Loucy (cell line): ENCODE results near the gene GPR146.

Experiments used
- H2AFZ ChIP-seq: fragments of 200-600 bp; sonication (generic); 2 replicates; pipeline ENCODE4 v1.6.0; 2016; ENCODE audit warnings: antibody characterized with exemption, mild to moderate bottlenecking, low read length, moderate library complexity
- H3F3A ChIP-seq: fragments of 200-600 bp; 2 replicates; pipeline ENCODE4 v1.6.0; 2016; ENCODE audit warnings: antibody characterized with exemption, low read depth, mild to moderate bottlenecking
- H3K27me3 ChIP-seq: fragments of 200-600 bp; sonication (generic); 2 replicates; pipeline ENCODE4 v1.6.1; 2014; ENCODE audit warnings: low read length, mild to moderate bottlenecking; ENCODE audit not compliant: insufficient read depth, poor library complexity, severe bottlenecking
- H3K36me3 ChIP-seq: fragments of 200-600 bp; sonication (generic); 2 replicates; pipeline ENCODE4 v1.6.1; 2016; ENCODE audit warnings: low read length; ENCODE audit not compliant: insufficient read depth
- H3K4me1 ChIP-seq: fragments of 200-600 bp; sonication (generic); 2 replicates; pipeline ENCODE4 v1.5.1; 2014; ENCODE audit warnings: low read length, mild to moderate bottlenecking; ENCODE audit not compliant: insufficient read depth, poor library complexity, severe bottlenecking
- H3K4me2 ChIP-seq: fragments of 200-600 bp; sonication (generic); 2 replicates; pipeline ENCODE4 v1.6.0; 2014; ENCODE audit warnings: antibody characterized with exemption, low read length, low read depth, mild to moderate bottlenecking; ENCODE audit not compliant: poor library complexity, severe bottlenecking
- H3K4me3 ChIP-seq: fragments of 200-600 bp; sonication (generic); 2 replicates; pipeline ENCODE4 v1.5.1; 2014; ENCODE audit warnings: low read length, mild to moderate bottlenecking, mixed read lengths; ENCODE audit not compliant: poor library complexity, severe bottlenecking
- H3K79me2 ChIP-seq: fragments of 200-600 bp; sonication (generic); 2 replicates; pipeline ENCODE4 v1.6.1; 2014; ENCODE audit warnings: low read length; ENCODE audit not compliant: insufficient read depth
- H3K9ac ChIP-seq: fragments of 200-600 bp; sonication (generic); 2 replicates; pipeline ENCODE4 v1.6.0; 2014; ENCODE audit warnings: mild to moderate bottlenecking, low read depth, low read length, moderate library complexity; ENCODE audit not compliant: poor library complexity, severe bottlenecking
- H3K9me2 ChIP-seq: fragments of 200-600 bp; sonication (generic); replicated peaks from 2 replicates; pipeline ENCODE4 v1.6.1; 2016; ENCODE audit warnings: low read depth, low read length, mixed read lengths
- H3K9me3 ChIP-seq: fragments of 200-600 bp; sonication (generic); 2 replicates; pipeline ENCODE4 v1.6.1; 2014; ENCODE audit warnings: mild to moderate bottlenecking, antibody characterized with exemption, low read length, low read depth; ENCODE audit not compliant: insufficient read depth
- H4K20me1 ChIP-seq: fragments of 200-600 bp; sonication (generic); 2 replicates; pipeline ENCODE4 v1.6.0; 2014; ENCODE audit warnings: antibody characterized with exemption, low read length, mild to moderate bottlenecking; ENCODE audit not compliant: insufficient read depth, poor library complexity, severe bottlenecking
- EZH2phosphoT487 ChIP-seq: fragments of 200-600 bp; IDR thresholded peaks from 2 replicates; pipeline ENCODE4 v1.6.1; 2018; ENCODE audit warnings: antibody characterized with exemption, mild to moderate bottlenecking, moderate library complexity, borderline replicate concordance
- TF ChIP-seq, protein P1 (sequence below): fragments of 200-600 bp; sonication (generic); conservative IDR thresholded peaks from 2 replicates; pipeline ENCODE4 v1.5.1; 2014; ENCODE audit warnings: mild to moderate bottlenecking, antibody characterized with exemption, low read length

The GPR146 gene

DNA sequence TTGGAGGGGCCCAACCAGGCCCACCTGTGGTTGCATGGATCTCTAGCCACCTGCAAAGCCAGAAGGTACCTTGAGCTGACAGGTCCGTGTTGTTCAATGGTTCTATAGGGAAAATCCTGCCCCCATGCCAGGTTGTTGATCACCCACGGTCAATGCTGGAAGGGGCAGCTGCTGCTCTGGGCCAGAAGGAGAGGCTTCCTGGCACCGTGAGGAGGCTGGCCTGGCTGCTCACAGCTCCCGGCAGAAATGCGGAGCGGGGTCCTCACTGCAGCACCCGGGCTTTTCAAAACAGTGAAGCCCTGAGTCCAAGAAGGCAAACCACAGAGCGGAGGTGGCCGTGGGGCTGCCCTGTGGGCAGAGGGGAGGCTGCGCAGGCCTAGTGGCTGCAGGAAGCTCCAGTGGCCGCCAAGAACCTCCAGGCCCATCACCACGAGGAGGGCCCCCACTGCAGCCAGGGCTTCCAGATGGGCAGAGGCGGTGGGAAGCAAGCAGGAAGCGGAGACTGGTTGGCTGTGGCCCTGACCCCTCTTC lies 25.0 kb upstream of the GPR146 start:
- Histone ChIP-seq H2AFZ (no peak overlapping the region), H3K9me2 (no peaks in the 10 kb centered on the region), H3K36me3 (no peaks in the 10 kb centered on the region), H3K27me3 (no peaks in the 10 kb centered on the region), H3K4me1 (peaks cover 9% of the 10 kb centered on the region), H3K9ac (no peak overlapping the region), H3K9me3 (no peaks in the 10 kb centered on the region), H4K20me1 (no peaks in the 10 kb centered on the region), H3K4me3 (no peak overlapping the region), H3K79me2 (peaks cover 52% of the 10 kb centered on the region; the same call in 1 of the 2 replicates), H3F3A (no peaks in the 10 kb centered on the region), H3K4me2 (no peak overlapping the region)
- TF ChIP-seq, protein P1, sequence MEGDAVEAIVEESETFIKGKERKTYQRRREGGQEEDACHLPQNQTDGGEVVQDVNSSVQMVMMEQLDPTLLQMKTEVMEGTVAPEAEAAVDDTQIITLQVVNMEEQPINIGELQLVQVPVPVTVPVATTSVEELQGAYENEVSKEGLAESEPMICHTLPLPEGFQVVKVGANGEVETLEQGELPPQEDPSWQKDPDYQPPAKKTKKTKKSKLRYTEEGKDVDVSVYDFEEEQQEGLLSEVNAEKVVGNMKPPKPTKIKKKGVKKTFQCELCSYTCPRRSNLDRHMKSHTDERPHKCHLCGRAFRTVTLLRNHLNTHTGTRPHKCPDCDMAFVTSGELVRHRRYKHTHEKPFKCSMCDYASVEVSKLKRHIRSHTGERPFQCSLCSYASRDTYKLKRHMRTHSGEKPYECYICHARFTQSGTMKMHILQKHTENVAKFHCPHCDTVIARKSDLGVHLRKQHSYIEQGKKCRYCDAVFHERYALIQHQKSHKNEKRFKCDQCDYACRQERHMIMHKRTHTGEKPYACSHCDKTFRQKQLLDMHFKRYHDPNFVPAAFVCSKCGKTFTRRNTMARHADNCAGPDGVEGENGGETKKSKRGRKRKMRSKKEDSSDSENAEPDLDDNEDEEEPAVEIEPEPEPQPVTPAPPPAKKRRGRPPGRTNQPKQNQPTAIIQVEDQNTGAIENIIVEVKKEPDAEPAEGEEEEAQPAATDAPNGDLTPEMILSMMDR: no peak
- TF ChIP-seq EZH2phosphoT487: no peak

DNA sequence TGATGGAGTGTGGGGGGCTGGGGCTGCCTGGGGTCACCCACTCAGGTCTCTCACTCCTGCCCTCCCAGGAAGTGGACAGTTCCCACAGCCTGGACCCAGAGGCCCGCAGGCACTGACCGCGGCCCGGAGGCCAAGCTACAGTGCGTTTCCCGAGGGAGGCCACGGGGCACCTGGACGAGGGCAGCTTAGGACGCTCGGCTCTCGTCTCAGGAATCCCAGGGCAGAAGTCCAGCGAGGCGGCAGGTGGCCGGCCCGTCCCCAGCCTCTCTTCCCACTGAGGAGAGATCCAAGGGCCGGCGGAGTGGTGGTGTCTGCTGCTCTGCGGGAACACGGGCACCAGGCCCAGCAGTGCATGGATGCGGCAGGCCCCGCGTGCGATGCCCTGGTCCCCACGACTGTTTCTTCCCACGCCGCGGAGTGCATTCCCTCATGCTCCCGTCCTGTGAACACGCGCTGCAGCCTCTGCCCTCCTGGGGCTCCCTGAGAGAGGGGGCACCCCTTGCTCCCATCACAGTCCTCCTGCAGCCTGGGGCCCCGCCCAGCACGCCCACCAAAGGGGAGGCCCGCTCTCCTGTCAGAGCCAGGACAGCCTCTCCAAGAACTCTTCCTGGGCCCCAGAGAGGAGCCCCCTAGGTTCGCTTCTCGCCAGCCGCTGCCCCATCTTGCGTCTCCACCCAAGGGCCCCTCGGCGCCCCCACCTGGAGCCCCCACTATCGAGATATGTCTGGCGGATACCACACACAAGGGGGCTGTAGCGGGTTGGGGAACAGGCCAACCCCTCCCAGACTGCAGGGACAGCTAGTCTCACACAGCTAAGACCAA lies 24.3 kb upstream of the GPR146 start:
- Histone ChIP-seq H3K36me3 (no peaks in the 10 kb centered on the region), H4K20me1 (no peaks in the 10 kb centered on the region), H3F3A (no peaks in the 10 kb centered on the region), H2AFZ (no peak overlapping the region), H3K9me2 (no peaks in the 10 kb centered on the region), H3K4me2 (no peak overlapping the region), H3K9ac (no peak overlapping the region), H3K9me3 (no peaks in the 10 kb centered on the region), H3K79me2 (peaks cover 58% of the 10 kb centered on the region; the same call in 1 of the 2 replicates), H3K4me3 (no peak overlapping the region), H3K4me1 (peaks cover 15% of the 10 kb centered on the region), H3K27me3 (no peaks in the 10 kb centered on the region)
- TF ChIP-seq EZH2phosphoT487: no peak
- TF ChIP-seq, protein P1: no peak

DNA sequence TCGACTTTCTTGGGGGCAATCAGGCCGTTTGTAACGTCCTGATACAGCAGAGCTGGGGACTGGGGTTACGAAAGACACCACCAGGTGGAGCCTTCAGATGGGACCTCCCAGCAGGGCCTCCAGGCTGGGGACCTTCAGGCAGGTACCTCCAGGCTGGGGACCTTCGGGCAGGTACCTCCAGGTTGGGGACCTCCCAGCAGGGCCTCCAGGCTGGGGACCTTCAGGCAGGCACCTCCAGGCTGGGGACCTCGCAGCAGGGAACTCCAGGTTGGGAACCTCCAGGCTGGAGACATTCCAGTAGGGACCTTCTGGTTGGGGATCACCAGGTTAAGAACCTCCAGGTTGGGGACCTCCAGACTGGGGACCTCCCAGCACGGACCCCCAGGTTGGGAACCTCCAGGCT lies 23.5 kb upstream of the GPR146 start:
- Histone ChIP-seq H3K9me2 (no peaks in the 10 kb centered on the region), H3F3A (no peaks in the 10 kb centered on the region), H3K4me2 (no peak overlapping the region), H4K20me1 (peaks cover 2% of the 10 kb centered on the region), H3K79me2 (peaks cover 60% of the 10 kb centered on the region; the same call in 1 of the 2 replicates), H2AFZ (no peak overlapping the region), H3K36me3 (no peaks in the 10 kb centered on the region; the same call in 1 of the 2 replicates), H3K4me1 (peaks cover 20% of the 10 kb centered on the region), H3K9ac (no peak overlapping the region), H3K27me3 (no peaks in the 10 kb centered on the region), H3K4me3 (no peak overlapping the region), H3K9me3 (no peaks in the 10 kb centered on the region)
- TF ChIP-seq EZH2phosphoT487: no peak
- TF ChIP-seq, protein P1: peak; percentile 52
